GM23248 (cell line): ENCODE data around the gene CLDN4.

Source experiments
- EZH2 ChIP-seq: fragments of 200-600 bp; sonication (generic); IDR thresholded peaks from 2 replicates; pipeline ENCODE4 v1.6.1; 2018; ENCODE audit warnings: antibody characterized with exemption, mild to moderate bottlenecking; ENCODE audit not compliant: insufficient read depth, poor library complexity, severe bottlenecking
- EZH2phosphoT487 ChIP-seq: fragments of 200-600 bp; sonication (generic); IDR thresholded peaks from 2 replicates; pipeline ENCODE4 v1.6.1; 2018; ENCODE audit warnings: antibody characterized with exemption, moderate library complexity, mild to moderate bottlenecking, low read depth; ENCODE audit not compliant: insufficient read depth

GRCh38 chr7:73827567-73828106 lies 3.2 kb upstream of the CLDN4 start:
- TF ChIP-seq EZH2: no peak
- TF ChIP-seq EZH2phosphoT487: no peak
